SHP77 treated with DMSO at 0.1 percent for 48 hours (cell line): ENCODE data around the gene ANAPC15.
"Not testable (repeated sequence)": the region's sequence is repeated elsewhere in the genome, so short reads cannot be mapped to it uniquely, and the experiment has no call there.

Experiments
- DNase-seq: peaks from one replicate; lab custom pipeline; 2025; lab: John Stamatoyannopoulos, UW

Gene ANAPC15

DNA sequence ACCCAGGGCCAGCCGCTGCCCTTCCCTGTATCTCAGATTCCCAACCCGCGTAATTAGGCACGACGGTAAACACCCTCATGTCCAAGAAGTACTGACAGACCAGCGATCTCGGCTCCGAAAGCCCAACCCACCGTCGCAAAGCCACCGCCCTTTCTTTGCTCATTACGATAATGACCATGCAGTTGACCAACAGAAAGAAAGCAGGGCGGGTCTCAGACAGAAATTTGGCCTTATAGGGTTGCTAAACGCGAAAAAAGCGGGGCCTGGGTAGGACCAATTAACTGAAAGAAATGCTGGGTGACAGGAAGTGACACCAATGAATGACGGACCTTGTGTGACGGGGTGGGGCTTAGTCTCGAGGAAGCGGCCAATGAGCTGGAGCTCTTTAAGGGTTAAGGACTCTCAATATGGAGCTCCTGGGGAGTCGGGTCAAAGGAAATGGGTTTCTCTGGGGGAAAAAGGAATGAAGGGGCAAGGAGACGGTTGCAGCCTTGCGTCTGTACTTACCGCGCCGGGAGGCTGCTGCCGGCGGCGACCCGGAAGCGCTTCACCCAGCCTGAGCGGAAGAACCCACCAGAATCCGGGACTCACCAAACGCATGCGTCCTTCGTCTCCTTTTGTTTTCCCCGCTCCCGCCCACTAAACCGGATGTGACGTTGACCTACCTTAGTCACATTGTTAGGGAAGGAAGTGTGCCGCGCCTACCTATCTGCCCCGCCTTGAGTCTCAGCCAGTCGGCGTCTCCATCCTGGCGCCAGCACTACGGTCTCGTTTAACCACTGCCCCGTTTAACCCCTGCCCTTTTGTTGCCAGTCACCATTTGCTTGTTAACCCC lies at the start of gene ANAPC15:
Gene ANAPC15, minus strand, starts transcription at position 553 of the 835 bp plus-strand sequence. CDS start 1,419 bp downstream, outside the sequence.
- DNase-seq = peak; percentile 99

DNA sequence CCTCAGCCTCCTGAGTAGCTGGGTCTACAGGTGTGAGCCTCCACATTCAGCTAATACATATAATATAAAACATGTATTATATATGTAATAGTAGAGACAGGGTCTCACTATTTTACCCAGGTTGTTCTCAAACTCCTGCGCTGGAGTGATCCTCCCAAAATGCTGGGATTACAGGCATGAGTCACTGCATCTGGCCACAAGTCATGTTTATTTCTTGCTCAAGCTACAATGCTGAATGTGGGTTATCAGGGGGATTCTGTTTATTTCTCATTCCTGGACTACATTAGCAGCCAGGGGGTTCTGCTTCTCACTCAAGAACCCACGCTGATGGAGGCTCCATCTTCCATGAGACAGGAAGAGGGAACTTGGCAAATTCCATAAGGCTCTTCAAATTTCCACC lies 47.8 kb upstream of the ANAPC15 start:
- no peak for DNase-seq

DNA sequence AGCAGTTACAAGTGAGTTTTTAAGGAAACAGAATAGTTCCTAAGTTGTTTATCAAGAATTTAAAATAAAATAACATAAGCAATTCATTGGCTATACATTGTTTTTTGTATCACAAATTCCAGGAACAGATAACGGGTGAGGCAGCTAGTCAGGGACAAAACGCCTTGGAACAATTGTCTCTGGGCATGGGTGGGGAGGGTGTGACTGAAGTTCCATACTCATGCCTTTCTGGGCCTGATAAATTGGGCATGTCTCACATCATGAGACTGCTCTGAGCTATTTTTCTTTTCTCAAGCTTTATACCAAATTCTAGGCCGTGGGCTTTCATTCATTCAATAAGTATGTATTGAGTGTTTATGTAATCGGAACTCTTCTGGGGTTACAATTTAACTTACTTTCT lies 44.6 kb upstream of the ANAPC15 start:
- DNase-seq = no peak

GRCh38 chr11:72155751-72156150 lies 43.3 kb upstream of the ANAPC15 start:
- DNase-seq = no peak

- DNase-seq = no peak
Measured at GRCh38 chr11:72154816-72155215, 42.3 kb upstream of the ANAPC15 start.

DNA sequence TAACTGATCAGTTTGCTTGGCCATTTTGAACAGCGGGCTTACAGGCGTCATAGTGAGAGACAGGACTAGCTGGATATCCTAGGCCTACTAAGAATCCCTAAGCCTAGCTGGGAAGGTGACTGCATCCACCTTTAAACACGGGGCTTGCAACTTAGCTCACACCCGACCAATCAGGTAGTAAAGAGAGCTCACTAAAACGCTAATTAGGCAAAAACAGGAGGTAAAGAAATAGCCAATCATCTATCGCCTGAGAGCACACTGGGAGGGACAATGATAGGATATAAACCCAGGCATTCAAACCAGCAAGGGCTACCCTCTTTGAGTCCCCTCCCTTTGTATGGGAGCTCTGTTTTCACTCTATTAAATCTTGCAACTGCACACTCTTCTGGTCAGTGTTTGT lies 41.4 kb upstream of the ANAPC15 start:
- not testable (repeated sequence) for DNase-seq

- DNase-seq = no peak
Measured at GRCh38 chr11:72150882-72151281, 38.4 kb upstream of the ANAPC15 start.

DNA sequence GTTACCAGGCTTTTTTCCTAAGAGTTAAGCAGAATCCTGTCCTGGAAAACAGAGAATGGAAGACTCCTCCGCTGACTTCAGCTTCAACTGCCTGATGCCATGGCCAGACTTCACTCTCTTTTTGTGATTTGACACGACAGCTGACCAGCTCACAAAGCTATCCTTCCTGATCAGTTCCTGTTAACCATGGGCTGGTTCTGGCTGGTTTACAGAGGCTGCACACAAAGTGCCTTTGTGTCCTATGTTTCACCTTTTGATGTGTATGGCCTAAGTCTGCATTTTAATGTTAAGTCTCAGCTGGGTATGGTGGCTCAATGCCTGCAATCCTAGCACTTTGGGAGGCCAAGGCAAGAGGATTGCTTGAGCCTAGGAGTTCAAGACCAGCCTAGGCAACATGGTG lies 34.1 kb upstream of the ANAPC15 start:
- no peak for DNase-seq

DNA sequence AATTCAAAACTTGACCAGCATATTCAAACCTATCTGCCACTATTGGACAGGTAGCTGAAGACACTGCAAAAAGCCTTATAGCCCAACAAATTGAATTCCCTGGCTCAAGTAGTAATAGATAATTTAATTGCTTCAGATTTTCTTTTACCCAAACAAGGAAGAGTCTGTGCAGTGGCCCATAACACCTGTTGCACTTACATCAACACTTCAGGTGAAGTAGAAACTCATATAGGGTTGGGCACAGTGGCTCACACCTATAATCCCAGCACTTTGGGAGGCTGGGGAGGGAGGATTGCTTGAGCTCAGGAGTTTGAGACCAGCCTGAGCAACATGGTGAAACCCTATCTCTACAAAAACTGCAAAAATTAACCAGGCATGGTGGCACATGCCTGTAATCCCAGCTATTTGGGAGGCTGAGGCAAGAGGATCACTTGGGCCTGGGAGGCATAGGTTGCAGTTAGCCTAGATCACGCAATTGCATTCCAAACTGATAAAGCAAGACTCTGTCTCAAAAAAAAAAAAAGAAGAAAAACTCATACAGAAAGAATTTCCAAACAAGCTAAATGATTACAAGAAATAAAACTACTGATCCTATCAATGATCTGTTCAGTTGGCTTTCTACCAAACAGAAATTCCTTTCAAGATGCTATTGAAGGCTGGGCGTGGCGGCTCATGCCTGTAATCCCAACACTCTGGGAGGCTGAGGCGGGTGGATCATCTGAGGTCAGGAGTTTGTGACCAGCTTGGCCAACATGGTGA lies 32.5 kb upstream of the ANAPC15 start:
- DNase-seq = no peak

DNA sequence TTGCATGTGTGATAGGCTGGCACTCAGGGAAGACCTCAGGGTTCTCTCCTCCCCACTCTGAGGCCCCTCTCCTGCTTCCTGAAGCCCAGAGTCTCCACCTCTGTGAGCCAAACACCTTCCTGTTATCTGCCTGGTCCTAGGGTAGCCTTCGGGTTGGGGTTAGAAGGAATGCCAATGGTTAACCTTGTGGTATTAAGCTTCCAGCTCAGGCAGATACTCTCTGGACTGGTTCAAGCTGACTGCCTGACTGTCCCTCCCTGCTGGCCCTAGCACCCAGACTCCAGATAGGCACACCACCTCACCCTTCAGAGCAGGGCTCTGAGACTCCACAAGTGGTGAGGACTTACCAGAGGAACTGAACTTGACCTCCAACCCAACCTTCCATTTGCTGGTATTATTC lies 30.0 kb upstream of the ANAPC15 start:
- DNase-seq = not testable (repeated sequence)

DNA sequence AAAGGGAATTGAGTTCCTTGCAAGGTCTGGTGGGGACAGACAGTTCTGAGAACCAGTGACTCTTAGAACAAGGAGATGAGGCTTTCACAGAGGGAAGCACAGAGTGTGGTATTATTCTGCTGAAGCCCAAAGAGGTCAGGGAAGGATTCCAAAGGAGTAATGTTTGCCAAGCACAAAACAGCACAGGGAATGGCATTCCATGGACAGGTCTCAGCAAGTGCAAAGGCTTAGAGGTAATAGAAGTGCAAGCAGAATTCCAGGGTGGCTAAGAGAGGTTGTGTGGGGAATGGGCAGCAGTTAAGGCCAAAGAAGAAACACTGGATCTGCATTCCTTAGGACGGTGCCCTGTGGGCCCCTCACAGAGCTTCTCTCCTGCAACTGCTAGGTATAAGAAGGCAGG lies 29.6 kb upstream of the ANAPC15 start:
- not testable (repeated sequence) for DNase-seq

GRCh38 chr11:72141066-72141465 lies 28.6 kb upstream of the ANAPC15 start:
- no peak for DNase-seq

- no peak for DNase-seq
Measured at GRCh38 chr11:72140661-72141060, 28.2 kb upstream of the ANAPC15 start.

GRCh38 chr11:72139500-72139899 lies 27.0 kb upstream of the ANAPC15 start:
- DNase-seq = no peak

DNA sequence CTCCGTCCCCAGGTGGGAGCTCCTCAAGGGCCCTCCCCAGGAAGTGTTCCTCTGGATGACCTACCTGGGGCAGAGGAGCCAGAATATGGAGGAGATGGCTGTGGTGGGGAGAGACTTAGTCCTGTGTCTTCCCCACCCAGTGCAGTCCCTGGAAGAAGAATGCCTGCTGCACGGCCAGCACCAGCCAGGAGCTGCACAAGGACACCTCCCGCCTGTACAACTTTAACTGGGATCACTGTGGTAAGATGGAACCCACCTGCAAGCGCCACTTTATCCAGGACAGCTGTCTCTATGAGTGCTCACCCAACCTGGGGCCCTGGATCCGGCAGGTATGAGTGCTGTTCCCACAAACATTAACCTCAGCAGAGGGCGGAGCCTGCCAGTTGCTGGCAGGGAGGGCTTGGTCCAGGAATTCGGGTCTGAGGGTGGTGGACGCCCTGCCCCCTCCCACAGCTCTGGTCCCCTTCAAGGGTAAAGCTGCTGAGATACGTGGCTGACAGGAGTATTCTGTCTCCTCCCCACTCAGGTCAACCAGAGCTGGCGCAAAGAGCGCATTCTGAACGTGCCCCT lies 26.4 kb upstream of the ANAPC15 start:
- DNase-seq = no peak

- no peak for DNase-seq
Measured at GRCh38 chr11:72136684-72137262, 24.3 kb upstream of the ANAPC15 start.

- DNase-seq = no peak
Measured at GRCh38 chr11:72135891-72136683, 23.6 kb upstream of the ANAPC15 start.

DNA sequence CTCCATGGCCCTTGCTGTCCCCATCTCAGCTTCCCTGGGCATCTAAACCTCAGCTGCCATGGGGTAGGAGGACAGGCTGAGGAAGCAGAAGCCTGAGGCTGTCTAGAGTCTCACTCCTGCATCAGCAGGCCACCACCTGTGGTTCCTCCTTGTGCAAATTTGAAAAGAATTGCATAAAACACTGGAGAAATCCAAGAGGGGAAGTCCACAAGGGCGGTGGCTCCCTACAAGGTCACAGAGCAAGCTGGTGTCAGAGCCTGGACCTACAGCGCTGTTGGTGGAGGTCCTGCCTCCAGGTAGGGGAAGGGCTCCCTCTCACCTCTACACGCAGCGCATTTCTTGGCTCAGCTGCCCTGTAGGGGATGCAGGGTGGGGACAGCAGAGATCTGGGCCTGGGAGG lies 23.0 kb upstream of the ANAPC15 start, which contains the start of gene FOLR3:
Gene FOLR3, plus strand, starts transcription at position 253 of the 400 bp plus-strand sequence. CDS start 228 bp downstream, outside the sequence.
- not testable (repeated sequence) for DNase-seq

- no peak for DNase-seq
Measured at GRCh38 chr11:72132646-72133045, 20.2 kb upstream of the ANAPC15 start.

- DNase-seq = no peak
Measured at GRCh38 chr11:72129381-72129780, 16.9 kb upstream of the ANAPC15 start.

- no peak for DNase-seq
Measured at GRCh38 chr11:72127923-72128322, 15.4 kb upstream of the ANAPC15 start.

DNA sequence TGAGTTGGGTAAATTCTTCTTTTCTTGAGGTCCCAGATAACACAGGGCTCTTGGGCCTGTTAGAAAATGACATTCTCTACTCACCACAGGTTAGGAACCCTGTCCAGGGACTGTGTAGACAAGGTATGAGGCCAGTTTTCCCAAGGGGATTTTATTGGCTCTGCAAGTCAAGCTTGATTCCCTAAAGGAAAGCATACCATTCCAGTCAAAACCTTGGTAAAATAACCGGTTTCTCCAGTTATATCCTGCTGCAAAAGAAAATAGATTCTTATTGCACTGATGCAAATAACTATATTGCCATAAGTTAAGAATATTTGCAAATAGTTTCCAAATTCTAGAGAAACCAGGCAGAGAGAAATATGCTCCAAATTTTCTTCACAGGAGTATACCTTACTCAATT lies 13.5 kb upstream of the ANAPC15 start:
- DNase-seq = no peak
